Measurements from ENCODE around the gene METTL6.

The METTL6 gene

GRCh38 chr3:15440891-15441290, 13.5 kb upstream of the METTL6 start:
- no peak for TF ChIP-seq Cebpa-rat (IDR thresholded peaks at IDR 0.05)
- Histone ChIP-seq H3K4me2 (peak overlapping the region in 5 of 11 experiments; percentile 55 to 84 (median 71); a peak in 10 of 22 replicates), H4K20me1 (peaks cover 0 to 46% (median 0%) of the 10 kb centered on the region in 11 experiments; a peak in 8 of 22 replicates), H3K27me3 (no peaks in the 10 kb centered on the region), H3K36me3 (peaks cover 73 to 97% (median 92%) of the 10 kb centered on the region in 11 experiments), H3K9ac (peak overlapping the region in 4 of 11 experiments; percentile 9 to 65 (median 57); a peak in 5 of 22 replicates), H3K9me3 (replicated peaks in 1 of 11) (no peaks in the 10 kb centered on the region), H3K27ac (peak overlapping the region in 6 of 11 experiments; percentile 13 to 83 (median 74); a peak in 9 of 22 replicates), H3K4me3 (peak overlapping the region in 1 of 10 experiments; percentile 27; a peak in 1 of 20 replicates), H3K4me1 (peaks cover 0 to 65% (median 26%) of the 10 kb centered on the region in 10 experiments; a peak in 12 of 20 replicates)

GRCh38 chr3:15439476-15439875, 12.1 kb upstream of the METTL6 start:
- peak overlapping the region in 7 of 11 experiments; percentile 1 to 83 (median 70); a peak in 13 of 22 replicates for H3K27ac ChIP-seq
- H3K9me3 ChIP-seq (replicated peaks in 1 of 11) = no peaks in the 10 kb centered on the region
- H3K36me3 ChIP-seq = peaks cover 87 to 100% (median 97%) of the 10 kb centered on the region in 11 experiments
- H3K4me2 ChIP-seq = peak overlapping the region in 6 of 11 experiments; percentile 12 to 84 (median 66); a peak in 11 of 22 replicates
- H3K4me3 ChIP-seq = peak overlapping the region in 1 of 10 experiments; percentile 21; a peak in 1 of 20 replicates
- no peak for TF ChIP-seq Cebpa-rat (IDR thresholded peaks at IDR 0.05)
- H4K20me1 ChIP-seq = peaks cover 0 to 60% (median 10%) of the 10 kb centered on the region in 11 experiments; a peak in 13 of 22 replicates
- H3K9ac ChIP-seq = peak overlapping the region in 3 of 11 experiments; percentile 28 to 65 (median 46); a peak in 5 of 22 replicates
- H3K4me1 ChIP-seq = peaks cover 0 to 65% (median 26%) of the 10 kb centered on the region in 10 experiments; a peak in 12 of 20 replicates
- H3K27me3 ChIP-seq = no peaks in the 10 kb centered on the region

GRCh38 chr3:15438983-15439382, 11.6 kb upstream of the METTL6 start:
- Histone ChIP-seq H3K4me2 (peak overlapping the region in 6 of 11 experiments; percentile 12 to 84 (median 66); a peak in 10 of 22 replicates), H3K4me1 (peaks cover 0 to 65% (median 26%) of the 10 kb centered on the region in 10 experiments; a peak in 12 of 20 replicates), H3K36me3 (peaks cover 92 to 100% (median 100%) of the 10 kb centered on the region in 11 experiments), H3K27ac (peak overlapping the region in 6 of 11 experiments; percentile 14 to 83 (median 74); a peak in 11 of 22 replicates), H3K4me3 (peak overlapping the region in 1 of 10 experiments; percentile 21; a peak in 1 of 20 replicates), H3K9me3 (replicated peaks in 1 of 11) (no peaks in the 10 kb centered on the region), H4K20me1 (peaks cover 0 to 60% (median 15%) of the 10 kb centered on the region in 11 experiments; a peak in 15 of 22 replicates), H3K27me3 (no peaks in the 10 kb centered on the region), H3K9ac (peak overlapping the region in 3 of 11 experiments; percentile 28 to 65 (median 46); a peak in 5 of 22 replicates)
- TF ChIP-seq Cebpa-rat (IDR thresholded peaks at IDR 0.05) = peak in 3 of 11 experiments; percentile 29 to 65 (median 54); a peak in 5 of 22 replicates

DNA sequence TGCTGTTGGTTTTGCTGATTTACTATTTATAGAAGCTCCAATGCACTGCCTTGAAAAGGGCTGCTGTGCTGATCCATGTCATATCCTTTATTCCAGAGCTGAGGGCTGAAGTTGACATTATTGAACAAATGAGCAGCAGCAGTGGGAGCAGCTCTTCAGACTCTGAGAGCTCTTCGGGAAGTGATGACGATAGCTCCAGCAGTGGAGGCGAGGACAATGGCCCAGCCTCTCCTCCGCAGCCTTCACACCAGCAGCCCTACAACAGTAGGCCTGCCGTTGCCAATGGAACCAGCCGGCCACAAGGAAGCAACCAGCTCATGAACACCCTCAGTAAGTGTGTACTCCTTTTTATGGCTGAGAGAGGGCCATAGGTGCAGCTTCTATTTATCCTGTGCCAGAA, 8.9 kb upstream of the METTL6 start:
- Histone ChIP-seq H3K27me3 (no peaks in the 10 kb centered on the region), H3K36me3 (peaks cover 96 to 100% (median 99%) of the 10 kb centered on the region in 11 experiments), H3K9ac (no peak overlapping the region), H3K9me3 (replicated peaks in 1 of 11) (no peaks in the 10 kb centered on the region), H3K4me3 (no peak overlapping the region), H3K4me1 (peaks cover 0 to 47% (median 23%) of the 10 kb centered on the region in 10 experiments; a peak in 12 of 20 replicates), H3K27ac (no peak overlapping the region), H3K4me2 (no peak overlapping the region), H4K20me1 (peaks cover 3 to 72% (median 28%) of the 10 kb centered on the region in 11 experiments; a peak in 20 of 22 replicates)
- TF ChIP-seq Cebpa-rat (IDR thresholded peaks at IDR 0.05) = no peak

GRCh38 chr3:15434756-15435155, 7.4 kb upstream of the METTL6 start:
- Histone ChIP-seq H3K36me3 (peaks cover 96 to 100% (median 99%) of the 10 kb centered on the region in 11 experiments), H3K4me2 (no peak overlapping the region), H3K4me1 (peaks cover 0 to 47% (median 25%) of the 10 kb centered on the region in 10 experiments; a peak in 17 of 20 replicates), H3K9me3 (replicated peaks in 1 of 11) (no peaks in the 10 kb centered on the region), H4K20me1 (peaks cover 13 to 80% (median 41%) of the 10 kb centered on the region in 11 experiments; a peak in 20 of 22 replicates), H3K27ac (no peak overlapping the region), H3K4me3 (no peak overlapping the region), H3K27me3 (no peaks in the 10 kb centered on the region), H3K9ac (no peak overlapping the region)
- no peak for TF ChIP-seq Cebpa-rat (IDR thresholded peaks at IDR 0.05)

DNA sequence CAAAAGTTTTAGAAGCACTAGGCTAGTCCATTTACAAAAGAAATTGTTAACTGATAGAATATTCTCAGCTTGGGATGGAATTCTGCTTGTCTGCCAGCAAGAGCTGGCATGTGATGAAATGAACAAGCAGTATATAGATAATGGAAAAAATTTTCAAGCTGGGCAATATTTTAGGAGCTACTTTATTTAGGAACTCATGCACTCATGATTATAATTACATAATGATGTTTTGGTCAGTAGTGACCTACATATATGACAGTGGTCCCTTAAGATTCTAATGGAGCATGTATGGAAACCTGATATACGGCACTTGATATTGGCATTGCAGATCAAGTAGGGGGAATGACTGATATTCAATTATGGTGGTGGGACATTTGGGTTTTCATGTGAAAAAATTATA, 6.2 kb upstream of the METTL6 start:
- Histone ChIP-seq H3K9ac (no peak overlapping the region), H3K4me1 (peaks cover 11 to 46% (median 25%) of the 10 kb centered on the region in 10 experiments), H4K20me1 (peaks cover 21 to 92% (median 53%) of the 10 kb centered on the region in 11 experiments; a peak in 21 of 22 replicates), H3K4me3 (no peak overlapping the region), H3K4me2 (no peak overlapping the region), H3K27ac (no peak overlapping the region), H3K9me3 (replicated peaks in 1 of 11) (no peaks in the 10 kb centered on the region), H3K27me3 (no peaks in the 10 kb centered on the region), H3K36me3 (peaks cover 84 to 95% (median 88%) of the 10 kb centered on the region in 11 experiments)
- TF ChIP-seq Cebpa-rat (IDR thresholded peaks at IDR 0.05) = no peak

DNA sequence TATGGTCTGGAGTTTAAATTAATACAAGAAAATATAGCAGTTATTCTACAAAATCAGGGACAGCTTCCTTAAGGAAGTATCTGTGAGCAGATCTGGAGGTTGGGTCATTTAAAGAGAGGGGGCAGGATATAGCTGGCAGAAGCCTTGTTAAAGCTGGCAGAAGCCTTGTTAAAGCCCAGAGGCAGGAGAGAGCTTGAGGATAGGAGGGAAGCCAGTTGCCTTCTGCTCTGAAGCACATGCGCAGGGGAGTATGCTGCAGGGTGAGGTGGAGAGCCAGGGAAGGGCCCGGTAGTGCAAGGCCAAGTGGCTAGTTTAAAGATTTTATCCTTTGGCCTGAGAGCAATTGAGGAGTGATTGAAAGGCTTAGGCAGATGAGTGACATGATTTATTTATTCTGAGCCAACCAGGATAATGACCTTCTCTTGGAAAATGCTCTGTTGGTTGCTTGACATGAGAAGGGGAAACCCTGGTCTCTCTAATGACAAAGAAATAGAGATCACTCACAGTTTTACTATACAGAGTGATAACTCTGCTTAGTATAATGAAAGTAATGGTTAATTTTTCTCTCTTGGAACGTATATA, 4.0 kb upstream of the METTL6 start:
- Histone ChIP-seq H3K9ac (peak overlapping the region in 1 of 11 experiments; percentile 6; a peak in 2 of 22 replicates), H3K4me3 (no peak overlapping the region), H3K27ac (no peak overlapping the region), H3K4me1 (peaks cover 21 to 40% (median 31%) of the 10 kb centered on the region in 10 experiments), H4K20me1 (peaks cover 21 to 83% (median 56%) of the 10 kb centered on the region in 11 experiments; a peak in 21 of 22 replicates), H3K27me3 (no peaks in the 10 kb centered on the region), H3K36me3 (peaks cover 62 to 73% (median 66%) of the 10 kb centered on the region in 11 experiments), H3K9me3 (replicated peaks in 1 of 11) (no peaks in the 10 kb centered on the region), H3K4me2 (peak overlapping the region in 4 of 11 experiments; percentile 6 to 86 (median 56); a peak in 4 of 22 replicates)
- TF ChIP-seq Cebpa-rat (IDR thresholded peaks at IDR 0.05) = no peak

GRCh38 chr3:15430624-15431023, 3.3 kb upstream of the METTL6 start:
- no peak for TF ChIP-seq Cebpa-rat (IDR thresholded peaks at IDR 0.05)
- Histone ChIP-seq H3K27me3 (no peaks in the 10 kb centered on the region), H3K4me1 (peaks cover 24 to 47% (median 38%) of the 10 kb centered on the region in 10 experiments), H3K27ac (peak overlapping the region in 1 of 11 experiments; percentile 95; a peak in 1 of 22 replicates), H3K4me3 (no peak overlapping the region), H3K4me2 (peak overlapping the region in 4 of 11 experiments; percentile 23 to 86 (median 83); a peak in 6 of 22 replicates), H3K9ac (0 out of 22 replicates have a peak overlapping the region, but pooled peaks of 1 of the 11 experiments have one; percentile 10), H4K20me1 (peaks cover 21 to 76% (median 56%) of the 10 kb centered on the region in 11 experiments; a peak in 21 of 22 replicates), H3K9me3 (replicated peaks in 1 of 11) (no peaks in the 10 kb centered on the region), H3K36me3 (peaks cover 56 to 68% (median 59%) of the 10 kb centered on the region in 11 experiments)
